NB4 (cell line): ENCODE data around the gene MYO7A.

Source experiments
- DNase-seq: peaks from one replicate; pipeline ENCODE4 v3.0.0; 2010; ENCODE audit warnings: low read depth
- H3K4me3 ChIP-seq: one replicate; pipeline ENCODE4 v1.5.1; 2011; ENCODE audit warnings: mild to moderate bottlenecking, low read depth, low read length, moderate library complexity
- MYC ChIP-seq: IDR thresholded peaks from 2 replicates; pipeline ENCODE4 v1.6.1; 2011; ENCODE audit warnings: low read depth, low read length
- POLR2A ChIP-seq: IDR thresholded peaks from 2 replicates; pipeline ENCODE4 v1.6.1; 2011; ENCODE audit warnings: mild to moderate bottlenecking; ENCODE audit not compliant: insufficient read length; ENCODE audit errors: extremely low read depth
- TF ChIP-seq, protein P1 (sequence below): IDR thresholded peaks from one replicate; pipeline ENCODE4 v1.5.1; 2012; ENCODE audit warnings: low read depth, low read length
- TF ChIP-seq, protein P2 (sequence below): IDR thresholded peaks from 2 replicates; pipeline ENCODE4 v1.6.1; 2011; ENCODE audit warnings: low read depth, low read length

Gene MYO7A

DNA sequence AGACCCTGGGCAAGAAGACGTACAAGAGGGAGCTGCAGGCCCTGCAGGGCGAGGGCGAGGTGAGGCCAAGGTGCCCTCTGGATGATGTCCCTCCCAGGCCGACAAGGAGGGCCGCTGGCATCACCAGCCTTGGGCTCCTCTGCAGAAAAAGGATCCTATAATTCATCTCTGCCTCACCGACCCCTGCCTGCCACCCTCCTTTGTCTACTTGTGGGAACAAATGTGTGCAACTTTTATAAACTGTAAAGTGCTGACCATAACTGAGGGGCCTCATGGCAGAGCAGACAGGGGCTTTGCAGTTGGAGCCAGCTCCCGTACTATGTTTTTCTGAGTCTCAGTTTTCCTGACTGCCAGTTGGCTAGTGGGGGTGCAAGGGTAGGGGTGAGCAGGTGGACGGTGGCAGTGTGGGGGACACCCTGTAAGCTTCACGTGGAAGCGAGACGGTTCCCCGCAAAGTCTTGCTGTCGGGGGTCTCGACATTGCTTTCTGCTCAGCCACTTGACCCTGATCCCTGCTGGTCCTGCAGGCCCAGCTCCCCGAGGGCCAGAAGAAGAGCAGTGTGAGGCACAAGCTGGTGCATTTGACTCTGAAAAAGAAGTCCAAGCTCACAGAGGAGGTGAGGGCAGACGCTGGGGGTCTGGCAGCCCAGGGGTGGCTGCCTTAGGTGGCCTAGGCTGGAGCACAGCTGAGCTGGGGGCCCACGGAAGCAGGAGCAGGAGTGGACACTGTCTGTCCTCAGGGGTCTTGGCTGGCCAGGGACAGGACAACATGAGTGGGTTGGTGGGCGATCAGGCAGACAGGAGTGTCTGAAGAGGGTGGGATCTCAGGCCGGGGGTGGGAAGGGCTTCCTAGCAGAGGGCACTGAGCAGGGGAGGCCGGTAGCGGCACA is 54.7 kb downstream of the MYO7A start:
- no peak overlapping the region for H3K4me3 ChIP-seq
- TF ChIP-seq POLR2A (no peak), MYC (no peak)
- TF ChIP-seq, protein P1, sequence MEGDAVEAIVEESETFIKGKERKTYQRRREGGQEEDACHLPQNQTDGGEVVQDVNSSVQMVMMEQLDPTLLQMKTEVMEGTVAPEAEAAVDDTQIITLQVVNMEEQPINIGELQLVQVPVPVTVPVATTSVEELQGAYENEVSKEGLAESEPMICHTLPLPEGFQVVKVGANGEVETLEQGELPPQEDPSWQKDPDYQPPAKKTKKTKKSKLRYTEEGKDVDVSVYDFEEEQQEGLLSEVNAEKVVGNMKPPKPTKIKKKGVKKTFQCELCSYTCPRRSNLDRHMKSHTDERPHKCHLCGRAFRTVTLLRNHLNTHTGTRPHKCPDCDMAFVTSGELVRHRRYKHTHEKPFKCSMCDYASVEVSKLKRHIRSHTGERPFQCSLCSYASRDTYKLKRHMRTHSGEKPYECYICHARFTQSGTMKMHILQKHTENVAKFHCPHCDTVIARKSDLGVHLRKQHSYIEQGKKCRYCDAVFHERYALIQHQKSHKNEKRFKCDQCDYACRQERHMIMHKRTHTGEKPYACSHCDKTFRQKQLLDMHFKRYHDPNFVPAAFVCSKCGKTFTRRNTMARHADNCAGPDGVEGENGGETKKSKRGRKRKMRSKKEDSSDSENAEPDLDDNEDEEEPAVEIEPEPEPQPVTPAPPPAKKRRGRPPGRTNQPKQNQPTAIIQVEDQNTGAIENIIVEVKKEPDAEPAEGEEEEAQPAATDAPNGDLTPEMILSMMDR = no peak
- TF ChIP-seq, protein P2, sequence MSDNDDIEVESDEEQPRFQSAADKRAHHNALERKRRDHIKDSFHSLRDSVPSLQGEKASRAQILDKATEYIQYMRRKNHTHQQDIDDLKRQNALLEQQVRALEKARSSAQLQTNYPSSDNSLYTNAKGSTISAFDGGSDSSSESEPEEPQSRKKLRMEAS = no peak
- no peak for DNase-seq

DNA sequence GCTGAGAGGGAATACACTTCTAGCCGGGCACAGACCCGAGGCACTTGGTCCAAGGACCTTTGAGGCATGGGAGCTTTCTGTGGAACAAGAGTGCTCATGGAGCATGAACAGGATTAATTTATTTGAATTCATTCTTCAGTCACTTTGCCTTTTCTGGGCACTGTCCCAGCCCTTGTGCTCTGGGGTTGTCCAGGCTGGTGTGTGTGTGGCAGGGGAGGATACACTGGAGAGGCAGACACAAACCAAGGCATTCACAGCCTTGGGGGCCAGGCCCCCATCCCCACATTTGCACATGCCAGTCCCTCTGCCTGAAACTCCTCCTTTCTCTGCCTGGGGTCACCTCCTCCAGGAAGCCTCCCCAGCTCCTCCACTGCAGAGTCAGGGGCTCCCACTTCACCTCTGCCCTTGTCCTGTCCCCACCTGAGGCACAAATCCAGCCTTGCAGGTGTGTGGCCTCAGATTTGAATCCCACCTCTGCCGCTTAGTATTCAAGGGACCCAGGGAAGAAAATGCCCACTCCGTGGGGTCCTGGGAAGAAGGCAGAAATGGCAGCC is 55.5 kb downstream of the MYO7A start:
- no peak for DNase-seq
- no peak overlapping the region for H3K4me3 ChIP-seq
- TF ChIP-seq, protein P2 = no peak
- TF ChIP-seq POLR2A (no peak), MYC (no peak)
- TF ChIP-seq, protein P1 = no peak

DNA sequence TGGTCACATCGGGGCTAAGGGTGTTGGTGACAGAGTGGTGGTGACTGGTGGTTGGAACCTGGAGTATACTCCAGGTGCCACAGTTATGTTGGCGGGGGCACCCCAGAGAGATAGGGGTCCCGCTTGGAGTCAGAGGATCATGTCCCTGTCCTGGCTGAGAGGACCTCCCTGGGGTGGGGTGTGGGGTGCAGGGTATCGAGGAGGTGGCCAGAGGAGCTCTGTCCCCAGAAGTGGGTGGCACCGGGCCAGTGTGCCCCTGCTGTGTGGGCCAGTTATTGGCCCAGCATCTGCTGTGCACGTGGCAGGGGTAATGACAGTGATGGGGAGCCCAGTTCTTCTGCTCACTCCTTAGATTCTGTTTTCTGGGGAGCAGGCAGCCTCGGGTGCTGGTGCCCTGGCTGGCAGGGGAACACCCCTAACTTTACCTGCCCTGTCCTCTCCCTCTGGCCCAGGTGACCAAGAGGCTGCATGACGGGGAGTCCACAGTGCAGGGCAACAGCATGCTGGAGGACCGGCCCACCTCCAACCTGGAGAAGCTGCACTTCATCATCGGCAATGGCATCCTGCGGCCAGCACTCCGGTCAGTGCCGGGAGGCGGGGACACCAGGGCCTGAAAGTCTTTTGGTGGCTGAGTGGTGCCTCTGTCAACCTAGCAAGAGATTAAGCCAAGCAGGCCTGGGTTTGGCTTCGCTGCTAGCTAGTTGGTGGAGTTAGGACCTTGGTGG is 56.3 kb downstream of the MYO7A start:
- no peak overlapping the region for H3K4me3 ChIP-seq
- no peak for DNase-seq
- no peak for TF ChIP-seq MYC
- TF ChIP-seq, protein P2 = no peak
- TF ChIP-seq POLR2A = no peak
- TF ChIP-seq, protein P1 = no peak

DNA sequence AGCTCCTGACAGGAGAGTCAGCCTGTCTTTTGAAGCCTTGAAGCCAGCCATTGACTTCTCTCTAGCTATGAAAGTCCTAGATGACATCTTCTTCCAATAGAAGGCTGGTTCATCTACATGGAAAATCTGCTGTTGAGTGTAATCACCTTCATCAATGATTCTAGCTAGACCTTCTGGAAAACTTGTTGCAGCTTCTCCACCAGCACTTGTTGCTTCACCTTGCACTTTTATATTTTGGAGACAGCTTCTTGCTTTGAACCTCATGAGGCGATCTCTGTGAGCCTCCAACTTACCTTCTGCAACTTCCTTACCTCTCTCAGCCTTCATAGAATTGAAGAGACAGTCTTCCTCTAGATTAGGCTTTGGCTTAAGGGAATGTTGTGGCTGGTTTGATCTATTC is 58.3 kb downstream of the MYO7A start:
- no peak for TF ChIP-seq MYC
- TF ChIP-seq, protein P1 = no peak
- TF ChIP-seq POLR2A = no peak
- TF ChIP-seq, protein P2 = no peak
- H3K4me3 ChIP-seq = no peak overlapping the region
- no peak for DNase-seq

DNA sequence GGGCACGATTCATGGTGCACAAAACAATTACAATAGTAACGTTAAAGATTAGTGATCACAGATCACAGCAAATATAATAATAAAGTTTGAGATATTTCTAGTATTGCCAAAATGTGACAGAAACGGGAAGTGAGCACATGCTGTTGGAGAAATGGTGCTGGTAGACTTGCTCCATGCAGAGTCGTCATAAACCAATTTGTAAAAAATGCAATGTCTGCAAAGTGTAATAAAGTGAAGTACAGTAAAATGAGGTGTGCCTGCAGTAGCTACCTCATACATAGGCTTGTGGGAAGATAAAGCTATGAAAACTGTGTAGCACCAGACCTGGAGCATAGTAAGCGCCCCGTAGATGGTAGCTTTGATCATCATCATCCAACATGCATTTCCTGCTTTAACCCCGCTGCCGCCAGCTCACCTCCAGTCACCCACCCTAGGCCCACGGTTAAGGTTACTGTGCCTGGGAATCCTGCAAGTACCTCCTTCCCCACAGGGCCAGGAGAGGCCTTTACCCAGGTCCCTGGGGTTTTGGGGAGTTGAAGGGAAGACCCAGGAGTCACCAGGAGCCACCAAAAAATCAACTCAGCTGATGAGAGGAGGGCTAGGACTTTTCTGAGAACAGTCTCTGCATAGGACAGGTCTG is 59.2 kb downstream of the MYO7A start:
- no peak overlapping the region for H3K4me3 ChIP-seq
- TF ChIP-seq MYC (no peak), POLR2A (no peak)
- TF ChIP-seq, protein P2 = no peak
- no peak for DNase-seq
